GM19467 (cell line): Measurements from ENCODE around the gene PCARE.

Experiments
- ATAC-seq: cut with Tn5 transposase; IDR thresholded peaks from one replicate; pipeline ENCODE4 v1.9.1; 2021; ENCODE audit warnings: mild to moderate bottlenecking, moderate library complexity; ENCODE audit not compliant: unreplicated experiment

PCARE gene

GRCh38 chr2:29064346-29064715, 10.0 kb downstream of the PCARE start:
- ATAC-seq: no peak

DNA sequence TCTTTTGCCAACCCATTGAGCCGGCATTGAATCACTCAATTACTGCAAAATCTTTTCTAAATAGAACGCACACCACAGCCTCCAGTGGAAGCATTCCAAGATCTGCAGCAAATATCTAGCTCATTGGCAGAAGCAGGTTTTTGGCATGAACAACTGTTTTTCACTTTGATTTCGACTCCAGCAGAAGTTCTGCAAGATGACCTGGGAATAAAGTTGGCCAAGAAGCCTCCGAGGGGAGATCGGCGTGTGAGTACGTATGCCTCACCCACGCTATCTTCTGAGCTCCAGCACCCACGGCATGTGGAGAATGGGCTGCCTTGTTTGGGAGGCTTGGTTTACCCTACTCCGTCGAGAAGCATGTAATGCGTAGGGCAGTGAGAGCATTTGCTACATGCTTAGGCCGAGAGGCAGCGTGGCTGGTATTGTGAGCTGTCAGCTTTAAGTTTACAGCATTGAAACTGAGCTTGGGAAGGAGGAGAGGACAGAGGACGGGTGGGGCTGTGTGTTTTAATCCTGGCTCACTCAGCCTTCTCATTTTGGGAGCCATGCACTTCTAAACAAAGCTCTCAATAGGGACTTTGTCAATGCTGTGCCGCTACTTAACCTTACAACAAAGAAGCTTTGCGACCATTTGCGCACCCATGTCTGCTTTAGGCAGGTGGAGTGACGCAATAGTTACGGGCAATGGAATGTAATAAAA, 10.5 kb downstream of the PCARE start:
- no peak for ATAC-seq

DNA sequence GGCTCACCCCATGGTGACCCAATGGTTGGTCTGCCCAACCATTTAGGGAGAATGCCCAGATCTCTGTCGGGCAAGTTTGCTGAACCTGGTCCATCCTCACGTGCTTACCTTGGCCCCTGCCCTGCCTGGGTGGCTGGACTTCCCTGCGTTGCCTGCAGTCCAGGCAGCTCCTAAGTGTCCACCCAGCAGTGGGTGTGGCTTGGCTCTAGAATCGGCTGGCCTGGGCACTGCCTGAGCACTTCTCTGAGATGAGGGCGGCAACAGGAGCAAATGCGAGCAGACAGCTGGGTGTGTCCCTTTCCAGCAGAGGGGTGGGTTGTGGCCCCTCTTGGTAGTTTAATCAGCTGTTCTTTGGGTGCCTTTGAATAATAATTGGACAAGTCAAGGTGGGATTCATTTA, 11.3 kb downstream of the PCARE start:
- ATAC-seq: no peak

GRCh38 chr2:29062371-29062770, 12.0 kb downstream of the PCARE start:
- ATAC-seq: no peak

- ATAC-seq: no peak
Observed at GRCh38 chr2:29061616-29062015, 12.7 kb downstream of the PCARE start.

GRCh38 chr2:29061176-29061575, 13.1 kb downstream of the PCARE start:
- no peak for ATAC-seq

DNA sequence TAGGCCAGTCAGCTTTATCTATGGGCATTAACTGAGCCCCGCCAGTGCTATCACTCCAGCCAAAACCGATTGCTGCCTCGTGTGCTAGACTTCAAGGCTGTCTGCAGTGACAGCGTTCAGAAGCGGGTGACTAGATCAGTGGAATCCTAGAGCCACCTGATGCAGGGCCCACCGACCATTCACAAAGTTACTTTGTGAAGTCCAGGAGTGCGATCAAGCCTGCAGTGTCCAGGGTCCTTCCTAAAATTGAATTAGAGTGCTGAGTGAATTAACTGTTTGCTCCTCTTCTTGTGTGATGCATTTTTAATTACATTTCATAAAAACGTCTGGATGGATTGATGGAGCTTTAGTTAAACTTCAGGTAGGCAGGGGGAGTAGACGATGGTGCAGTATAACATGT, 13.9 kb downstream of the PCARE start:
- ATAC-seq: no peak

DNA sequence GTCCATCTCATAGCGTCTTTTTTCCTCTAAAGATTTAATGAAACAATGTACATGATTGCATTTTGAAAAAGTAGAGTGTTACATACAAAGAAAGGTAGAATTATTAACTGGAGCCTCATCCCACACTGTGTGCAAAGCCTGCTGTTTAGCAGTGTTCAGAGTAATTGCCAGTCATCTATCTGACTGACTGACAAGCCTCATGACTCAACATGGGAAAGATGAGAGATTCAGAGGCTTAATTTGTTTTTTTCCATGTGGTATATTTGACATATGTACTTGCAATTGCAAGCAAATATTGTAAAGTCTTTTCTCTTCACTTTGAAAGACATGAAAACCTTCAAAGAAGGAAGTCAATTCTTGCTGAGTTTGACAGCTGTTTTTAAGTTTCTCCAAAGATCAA, 14.7 kb downstream of the PCARE start:
- ATAC-seq: no peak

- ATAC-seq: no peak
Observed at GRCh38 chr2:29057006-29057405, 17.3 kb downstream of the PCARE start.

GRCh38 chr2:29056452-29056851, 17.9 kb downstream of the PCARE start:
- no peak for ATAC-seq

DNA sequence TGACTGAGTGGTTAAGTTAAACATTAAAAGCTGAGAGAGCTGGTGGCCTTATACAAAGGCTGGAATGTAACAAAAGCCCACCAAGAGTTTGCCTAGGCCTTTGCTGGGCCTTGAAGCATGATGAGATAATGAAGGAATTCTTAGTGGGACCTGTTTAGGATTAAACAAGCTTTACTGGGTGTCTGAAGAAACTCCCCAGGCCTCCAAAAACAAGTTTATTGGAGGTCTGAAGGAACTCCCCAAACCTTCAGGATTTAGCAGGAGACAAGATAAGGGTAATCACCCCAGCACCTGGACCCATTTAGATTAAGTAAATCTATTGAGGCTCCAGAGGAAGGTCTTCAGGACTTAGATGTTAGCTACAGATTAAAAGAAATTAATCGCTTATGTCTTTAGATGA, 18.7 kb downstream of the PCARE start:
- ATAC-seq: no peak

- no peak for ATAC-seq
Observed at GRCh38 chr2:29054430-29054829, 19.9 kb downstream of the PCARE start.

DNA sequence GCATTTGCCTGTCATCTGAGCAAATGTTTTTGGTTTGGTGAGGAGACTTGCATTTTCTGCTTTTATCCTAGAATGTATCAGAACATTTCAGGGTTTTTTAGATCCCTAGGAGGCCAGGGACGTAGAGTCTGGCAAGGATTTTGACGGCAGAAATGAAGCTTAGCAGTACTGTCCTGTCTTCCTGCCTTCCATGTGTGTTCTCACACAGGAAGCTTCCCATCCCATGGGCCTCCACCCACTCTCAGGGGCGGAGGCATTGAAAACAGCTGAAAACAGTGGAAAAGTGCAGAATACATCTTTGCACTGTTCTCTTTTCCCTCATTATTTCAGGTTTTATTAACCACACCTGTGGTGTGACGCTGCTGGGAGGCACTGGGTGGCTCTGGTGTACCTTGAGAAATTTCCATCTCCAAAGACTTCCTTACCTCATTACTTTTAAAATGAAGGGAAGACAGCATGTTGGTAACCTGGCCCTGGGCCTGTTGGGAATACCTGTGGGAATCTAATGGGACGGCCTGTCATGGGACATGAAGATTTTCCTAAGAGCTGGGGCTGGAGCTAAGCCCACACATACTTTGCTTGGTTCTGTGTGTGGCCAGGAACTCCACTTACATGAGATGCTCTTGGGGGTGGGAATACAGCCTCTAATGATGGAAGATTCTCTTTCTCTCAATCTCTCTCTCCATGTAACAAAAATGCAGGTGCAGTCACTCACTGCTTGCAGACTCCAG, 20.5 kb downstream of the PCARE start:
- ATAC-seq: no peak

DNA sequence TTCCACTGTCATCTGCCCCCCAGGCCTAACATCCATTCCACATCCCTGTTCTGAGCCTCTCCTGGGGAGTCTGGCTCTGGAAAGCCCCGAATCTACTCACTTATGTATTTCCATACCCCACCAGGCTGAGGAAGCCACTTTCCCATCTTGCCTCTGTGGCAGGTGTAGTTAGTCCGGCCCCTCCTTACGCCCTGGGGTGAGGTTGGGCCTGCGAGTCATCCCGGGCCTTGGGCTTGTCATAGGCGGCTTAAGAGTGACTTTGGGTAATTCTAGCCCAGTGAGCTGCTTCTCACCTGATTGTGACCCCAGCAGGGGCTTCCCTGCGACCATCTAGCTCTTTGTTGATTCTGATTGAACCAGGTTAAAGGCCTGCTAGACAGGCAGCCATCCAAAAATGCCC, 21.1 kb downstream of the PCARE start:
- no peak for ATAC-seq

- ATAC-seq: no peak
Observed at GRCh38 chr2:29052807-29053206, 21.5 kb downstream of the PCARE start.

DNA sequence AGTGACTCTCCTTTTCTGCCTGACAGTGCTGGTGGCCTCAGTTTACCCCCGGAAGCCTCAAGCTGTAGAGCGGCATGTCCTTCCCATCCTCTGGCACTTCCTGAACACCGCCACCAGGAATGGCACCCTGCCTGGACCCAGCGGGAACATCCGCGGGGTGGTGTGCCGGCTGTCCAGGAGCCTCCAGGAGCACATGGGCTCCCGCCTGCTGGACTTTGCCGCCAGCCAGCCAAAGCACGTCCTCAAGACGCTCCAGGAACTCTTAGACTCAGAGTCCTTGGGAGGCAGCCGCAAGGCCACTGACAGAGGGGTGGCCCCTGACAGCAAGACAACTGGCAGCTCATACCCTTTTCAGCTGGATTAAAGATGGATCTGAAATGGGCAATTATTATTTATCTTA, 22.6 kb downstream of the PCARE start:
- no peak for ATAC-seq

DNA sequence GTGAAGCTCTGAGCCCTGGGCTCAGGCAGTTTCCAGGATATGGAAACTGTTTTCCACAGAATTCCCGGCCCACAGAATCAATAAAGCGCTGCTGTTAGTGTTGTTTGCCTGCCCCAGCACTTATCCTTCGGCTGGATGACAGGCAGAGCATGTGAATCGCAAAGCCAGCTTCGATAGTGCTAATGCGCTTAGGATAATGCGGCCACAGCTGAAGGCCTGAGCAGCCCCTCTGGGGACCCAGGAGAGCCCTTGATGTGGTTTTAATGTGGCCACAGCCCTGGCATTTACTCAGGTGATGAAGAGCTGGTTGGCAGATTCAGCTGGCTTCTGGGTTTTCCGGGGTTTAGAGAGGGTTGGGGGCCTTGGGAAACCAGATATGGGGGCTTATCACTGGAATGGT, 23.7 kb downstream of the PCARE start:
- no peak for ATAC-seq

GRCh38 chr2:29047083-29047845, 27.1 kb downstream of the PCARE start:
- no peak for ATAC-seq

- no peak for ATAC-seq
Observed at GRCh38 chr2:29046321-29046720, 28.0 kb downstream of the PCARE start.

GRCh38 chr2:29044459-29044858, 29.9 kb downstream of the PCARE start:
- no peak for ATAC-seq

DNA sequence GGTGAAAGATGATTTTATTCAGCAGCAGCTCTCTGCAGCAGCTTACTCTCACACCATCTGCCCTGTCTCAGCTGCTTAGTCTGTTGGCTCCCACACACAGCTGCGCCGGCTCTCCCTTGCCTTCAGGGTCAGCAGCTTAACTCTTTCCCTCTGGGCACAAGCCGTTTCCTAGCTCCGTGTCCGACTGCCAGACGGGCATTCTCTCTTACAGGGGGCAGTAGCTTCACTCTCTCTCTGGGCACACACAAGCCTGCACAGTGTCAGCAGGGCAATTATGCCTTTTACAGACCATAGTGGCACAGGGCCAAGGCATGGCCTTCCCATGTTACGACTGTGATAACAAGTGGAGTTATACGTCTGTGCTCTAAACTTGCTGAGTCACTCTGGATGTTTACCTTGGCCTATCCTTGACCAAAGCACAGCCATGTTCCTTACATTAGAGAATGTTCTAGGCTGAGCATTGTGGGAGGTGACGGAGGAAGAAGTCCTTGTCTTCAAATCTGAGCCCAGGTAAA, 31.7 kb downstream of the PCARE start:
- no peak for ATAC-seq

- ATAC-seq: no peak
Observed at GRCh38 chr2:29041161-29041660, 33.1 kb downstream of the PCARE start.
